GM15510 (cell line): ENCODE results near the gene RREB1.

ENCODE experiments used
- POLR2A ChIP-seq: IDR thresholded peaks from 3 replicates; pipeline ENCODE4 v1.6.1; 2011; ENCODE audit warnings: borderline replicate concordance; ENCODE audit not compliant: insufficient read length; ENCODE audit errors: extremely low read depth

The RREB1 gene

DNA sequence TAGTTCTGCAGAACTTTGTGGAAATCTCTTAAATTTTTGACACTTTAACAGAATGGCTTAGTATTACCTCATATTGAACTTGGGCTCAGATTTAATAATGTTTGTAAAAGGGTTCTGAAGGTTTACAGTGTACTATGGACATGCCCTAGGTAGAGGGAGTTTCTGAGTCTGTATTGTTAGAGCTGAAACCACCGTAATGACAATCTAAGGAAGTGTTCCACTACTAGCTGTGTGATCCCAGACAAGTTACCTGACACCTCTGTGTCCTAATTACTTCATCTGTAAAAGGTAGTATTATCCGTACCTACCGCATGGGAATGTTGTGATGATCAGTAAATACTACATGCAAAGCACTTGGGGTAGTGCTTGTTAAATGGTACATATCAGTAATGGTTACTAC lies 86.9 kb downstream of the RREB1 start:
- TF ChIP-seq POLR2A, result no peak

DNA sequence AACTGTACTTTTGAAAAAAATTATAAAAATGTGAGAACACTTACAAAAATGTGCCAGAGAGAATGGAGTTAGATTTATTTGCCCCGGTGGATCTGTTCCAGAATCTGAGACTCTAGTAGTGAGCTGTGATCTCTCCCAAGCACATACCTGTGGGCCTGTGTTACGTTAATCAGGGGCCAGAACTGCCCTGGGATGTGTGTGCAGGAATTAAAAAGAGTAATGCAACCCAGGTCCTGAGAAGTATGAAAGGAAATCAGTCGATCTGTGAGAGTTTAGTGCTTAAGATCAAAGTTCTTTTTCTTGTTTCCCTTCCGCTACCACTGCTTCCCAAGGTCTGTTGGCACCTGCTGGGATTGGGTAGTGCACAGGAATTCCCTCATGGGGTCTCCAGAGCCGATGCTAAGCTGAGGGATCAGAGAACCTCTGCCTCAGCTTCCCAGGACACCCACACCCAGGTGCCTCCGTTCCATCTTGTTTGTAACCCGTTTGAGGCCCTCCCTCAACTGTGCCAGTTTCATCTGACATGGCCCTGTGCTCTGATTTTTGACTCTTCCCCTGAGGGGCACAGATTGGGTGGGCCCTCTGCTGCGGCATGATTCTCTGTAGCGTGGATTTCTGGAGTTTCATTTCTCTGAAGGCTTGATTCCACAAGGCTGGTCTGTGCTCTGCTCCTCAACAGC lies 87.7 kb downstream of the RREB1 start:
- no peak for TF ChIP-seq POLR2A

DNA sequence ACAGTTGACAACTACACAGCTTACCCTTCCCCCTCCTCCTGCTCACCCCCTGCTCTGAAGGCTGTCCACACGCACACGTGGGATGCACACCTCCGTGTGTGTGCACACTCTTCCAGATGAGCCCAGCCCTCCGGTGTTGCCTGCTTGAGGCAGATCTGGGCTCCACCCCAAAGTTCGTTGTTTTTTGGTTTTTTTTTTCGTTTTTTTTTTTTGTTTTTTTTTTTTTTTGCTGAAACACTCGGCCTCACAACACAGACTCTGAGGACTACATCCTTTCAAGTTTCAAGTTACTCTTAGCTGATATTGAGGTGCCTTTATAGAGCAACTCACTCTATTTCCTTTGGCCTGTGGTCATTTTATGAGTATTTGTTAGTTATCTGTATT lies 88.2 kb downstream of the RREB1 start:
- no peak for TF ChIP-seq POLR2A

DNA sequence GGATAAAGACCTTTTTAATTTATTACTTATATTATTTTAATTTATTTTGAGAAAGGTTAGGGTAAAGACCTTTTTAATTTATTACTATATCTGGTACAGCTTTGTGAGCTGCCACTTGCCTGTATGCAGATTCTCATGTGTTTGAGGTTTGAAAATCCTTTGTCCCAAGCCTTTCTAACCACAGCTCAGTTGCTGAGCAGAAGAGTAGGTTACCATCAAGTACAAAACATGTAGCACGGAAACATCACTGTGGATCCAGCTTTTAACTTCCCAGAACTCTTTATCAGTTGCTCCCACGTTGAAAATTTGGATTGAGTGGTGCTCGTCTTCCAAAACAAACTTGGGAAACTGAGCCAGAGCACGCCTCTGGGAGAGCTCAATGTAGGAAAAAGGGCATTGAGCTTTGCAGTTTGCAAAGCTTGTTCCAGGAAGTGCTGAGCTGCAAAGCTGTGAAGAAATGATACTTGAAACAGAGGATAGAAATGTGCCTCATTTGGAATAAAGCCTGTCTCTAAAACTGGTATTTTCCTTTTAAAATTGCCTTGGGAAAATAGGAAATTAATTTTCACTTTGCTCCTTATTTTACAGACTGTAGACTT lies 89.0 kb downstream of the RREB1 start:
- no peak for TF ChIP-seq POLR2A

DNA sequence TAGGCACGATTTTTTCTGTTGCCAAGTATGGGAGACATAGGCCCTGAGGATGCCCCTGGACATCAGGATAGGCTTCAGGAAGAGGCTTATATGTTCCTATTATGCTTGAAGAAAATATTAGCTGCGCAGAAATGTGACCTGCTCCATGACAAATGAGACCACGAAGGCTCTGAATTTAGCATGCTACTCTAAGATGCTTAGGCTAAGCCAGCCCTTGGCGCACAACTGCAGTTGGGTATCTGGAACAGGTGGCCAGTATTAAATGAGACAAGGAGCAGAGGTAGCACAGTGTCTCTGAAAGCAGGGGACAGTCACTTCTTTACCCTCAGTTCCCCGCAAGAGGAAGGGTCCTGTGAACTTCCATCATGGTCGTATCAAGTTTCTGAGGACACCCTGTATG lies 90.0 kb downstream of the RREB1 start:
- no peak for TF ChIP-seq POLR2A

DNA sequence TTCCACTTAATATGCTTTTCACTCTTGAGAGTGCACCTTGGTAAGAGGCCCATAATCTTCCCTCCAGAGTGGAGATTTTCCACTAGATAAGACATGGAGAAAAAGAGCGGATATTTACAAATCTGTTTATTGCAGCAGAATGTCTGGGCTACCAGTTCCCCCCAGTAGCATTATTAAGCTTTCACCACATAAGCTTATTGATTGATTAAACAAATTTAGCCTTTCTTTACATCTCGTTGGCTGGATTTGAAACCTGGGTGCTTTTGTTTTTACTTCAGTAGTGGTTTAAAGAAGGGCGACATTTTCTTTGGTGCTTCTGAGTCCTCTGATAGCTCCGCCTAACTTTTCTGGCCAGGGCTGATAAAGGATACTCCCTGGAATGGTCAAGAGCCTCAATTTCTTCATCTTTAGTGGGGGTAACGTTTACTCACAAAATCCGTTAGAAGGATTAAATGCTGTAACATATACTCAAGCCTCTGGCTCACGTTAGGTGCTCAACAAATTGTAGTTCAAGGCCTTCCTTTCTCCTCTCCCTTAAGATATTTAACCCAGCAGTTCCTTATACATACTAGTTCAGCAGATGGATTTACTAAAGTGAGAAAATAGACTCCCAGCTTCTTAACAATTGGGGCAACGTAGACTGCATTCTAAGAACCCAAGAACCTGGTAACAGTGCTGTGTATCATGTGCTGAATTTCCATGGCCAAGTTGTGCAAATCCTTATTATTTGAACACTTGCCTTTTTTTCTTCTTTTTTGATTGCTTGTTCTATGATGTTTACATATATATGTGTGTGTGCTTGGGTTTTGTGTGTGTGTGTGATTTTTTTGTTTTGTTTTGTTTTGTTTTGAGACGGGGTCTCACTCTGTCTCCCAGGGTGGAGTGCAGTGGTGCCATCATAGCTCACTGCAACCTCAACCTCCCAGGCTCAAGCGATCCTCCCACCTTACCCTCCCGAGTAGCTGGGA lies 91.4 kb downstream of the RREB1 start:
- no peak for TF ChIP-seq POLR2A

DNA sequence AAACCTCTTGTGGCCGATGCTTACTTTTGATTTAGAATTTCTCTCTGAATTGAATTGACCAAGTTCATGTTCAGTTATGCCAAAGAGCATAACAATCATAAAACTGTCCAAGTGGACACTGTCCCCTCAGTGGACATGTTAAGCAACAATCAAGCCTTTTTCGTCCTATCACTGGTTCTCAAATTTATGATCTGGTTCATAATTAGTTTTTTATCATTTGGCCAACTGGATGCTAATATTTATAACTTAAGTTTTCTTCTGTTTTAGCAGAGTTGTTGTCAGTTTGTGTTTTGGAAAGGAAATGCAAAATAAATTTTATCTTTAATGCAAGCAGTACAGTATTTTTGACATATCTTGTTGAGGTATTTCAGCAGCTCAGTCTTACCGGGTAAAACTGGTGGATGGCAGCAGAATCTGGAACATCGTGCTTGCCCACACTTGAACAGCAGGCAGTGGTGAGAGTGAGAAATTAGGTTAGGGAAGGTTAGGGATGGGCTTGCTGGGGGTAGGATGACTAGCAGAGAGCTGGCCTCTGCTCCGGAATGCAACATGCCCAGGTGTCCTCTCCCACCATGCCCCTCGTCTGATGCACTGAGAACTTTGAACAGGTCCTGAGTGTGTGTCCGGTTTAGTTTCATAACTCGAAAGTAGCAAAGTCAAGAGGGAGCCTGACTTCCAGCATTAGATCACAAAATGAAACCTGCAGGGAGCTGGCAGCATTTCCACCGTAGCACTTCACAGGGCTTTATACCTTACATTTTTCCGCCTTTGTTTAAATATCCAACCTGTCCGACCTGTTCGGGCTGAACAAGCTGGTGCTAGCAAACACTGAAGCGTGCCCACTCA lies 93.1 kb downstream of the RREB1 start:
- TF ChIP-seq POLR2A, result no peak

DNA sequence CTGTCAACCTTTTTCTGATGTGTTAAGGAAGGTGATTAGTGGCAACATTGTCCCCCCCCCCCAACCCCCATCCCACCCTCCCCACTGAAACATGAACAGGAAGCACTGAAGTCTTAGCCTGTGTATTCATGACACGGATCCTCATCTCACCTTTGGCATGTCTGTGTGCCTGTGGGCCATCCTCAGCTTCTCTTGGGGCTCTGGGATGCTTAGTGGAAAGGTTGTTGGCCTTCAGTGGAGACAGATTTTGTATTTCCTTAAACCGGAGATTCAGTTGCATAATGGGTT lies 93.6 kb downstream of the RREB1 start:
- TF ChIP-seq POLR2A, result no peak

DNA sequence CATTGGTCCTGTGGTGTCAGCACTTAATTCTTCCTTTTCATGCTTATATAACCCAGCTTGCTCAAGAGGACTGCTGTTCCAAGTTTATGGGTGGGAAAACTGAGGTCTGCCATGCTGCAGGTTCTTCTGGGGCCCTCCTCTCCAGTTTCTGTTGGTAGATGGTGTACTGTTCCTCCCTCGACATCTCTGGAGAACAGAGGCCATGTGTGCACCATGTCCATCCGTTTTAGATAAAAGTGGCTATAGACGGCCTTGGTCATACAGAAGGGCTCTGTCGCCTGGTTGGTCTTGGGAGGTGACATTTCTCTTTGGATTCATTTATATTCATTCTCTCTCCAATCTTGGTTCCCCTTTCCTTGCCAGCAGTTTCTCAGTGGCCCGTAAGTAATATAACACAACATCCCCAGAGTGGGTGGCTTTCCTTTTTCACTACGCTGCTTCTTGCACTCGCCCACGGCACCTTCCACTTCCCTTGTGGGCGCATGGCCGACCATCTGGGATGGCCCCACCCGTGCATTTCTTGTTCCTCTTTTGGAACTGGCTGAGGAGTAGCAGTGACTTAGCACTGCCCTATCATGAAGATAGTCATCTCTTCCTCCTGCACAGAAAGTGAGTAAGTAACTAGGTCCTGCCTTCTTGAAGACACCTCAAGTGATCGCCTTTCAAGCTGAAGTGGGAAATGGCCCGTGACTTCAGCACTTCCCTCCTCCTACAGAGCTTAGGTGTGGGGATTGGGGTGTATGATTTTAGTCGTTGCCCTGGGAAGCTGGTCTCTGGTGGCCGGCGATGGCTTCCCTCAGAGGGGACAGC lies 94.2 kb downstream of the RREB1 start:
- TF ChIP-seq POLR2A, result no peak

DNA sequence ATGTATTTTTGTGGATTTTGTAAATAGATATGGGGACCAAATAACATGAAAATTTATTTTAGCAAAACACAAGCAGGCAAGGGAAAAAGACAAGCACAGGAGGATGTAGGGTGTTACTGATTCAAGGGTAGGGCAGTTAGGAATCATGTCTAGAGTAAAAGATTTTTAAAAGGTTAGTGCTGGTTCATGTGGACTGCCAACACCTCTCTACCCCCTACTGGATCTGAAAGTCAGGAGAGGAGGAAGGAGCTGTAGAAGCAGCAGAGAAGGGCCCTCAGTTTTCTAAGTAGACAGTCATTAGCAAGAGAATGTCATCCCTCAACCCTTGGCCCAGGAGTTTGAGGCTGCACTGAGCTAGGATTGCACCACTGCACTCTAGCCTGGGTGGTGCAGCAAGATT lies 95.2 kb downstream of the RREB1 start:
- no peak for TF ChIP-seq POLR2A

DNA sequence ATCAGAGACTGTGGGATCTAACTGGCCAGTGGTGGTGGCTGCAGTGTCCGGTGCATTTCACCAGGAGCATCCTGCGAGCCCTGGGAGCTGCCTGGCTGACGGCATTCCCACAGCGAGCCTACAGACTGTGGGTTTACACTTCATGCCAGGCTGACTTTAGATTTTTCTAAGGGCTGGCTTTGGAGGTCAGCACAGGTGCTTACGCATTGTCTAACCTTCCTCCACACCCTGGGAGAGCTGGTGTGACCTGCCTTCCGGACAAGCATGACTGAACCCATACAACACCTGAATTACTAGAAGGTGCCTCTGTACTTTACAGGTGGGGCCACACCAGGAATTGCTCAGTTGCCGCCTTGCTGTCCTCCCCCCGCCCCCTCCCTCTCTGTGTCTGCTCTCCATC lies 96.2 kb downstream of the RREB1 start:
- no peak for TF ChIP-seq POLR2A

DNA sequence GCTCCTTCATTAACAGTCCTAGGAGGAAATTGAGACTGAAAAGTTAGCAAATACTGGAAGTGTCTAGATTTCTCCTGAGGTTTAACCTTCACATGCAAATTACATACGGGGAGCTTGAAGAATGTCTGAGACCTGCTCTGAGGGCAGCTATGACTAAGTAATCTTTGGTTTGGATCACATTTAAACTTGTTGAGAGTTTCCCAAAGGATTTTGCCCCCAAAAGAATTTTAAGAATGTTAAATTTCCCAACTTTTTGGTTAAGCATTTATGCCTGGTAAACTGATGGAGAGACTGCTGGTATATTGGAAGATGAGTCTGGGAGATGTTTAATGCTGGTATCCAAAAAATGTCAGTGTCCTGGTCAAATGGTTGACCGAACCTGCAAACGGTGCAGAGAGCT lies 97.0 kb downstream of the RREB1 start:
- TF ChIP-seq POLR2A, result no peak

DNA sequence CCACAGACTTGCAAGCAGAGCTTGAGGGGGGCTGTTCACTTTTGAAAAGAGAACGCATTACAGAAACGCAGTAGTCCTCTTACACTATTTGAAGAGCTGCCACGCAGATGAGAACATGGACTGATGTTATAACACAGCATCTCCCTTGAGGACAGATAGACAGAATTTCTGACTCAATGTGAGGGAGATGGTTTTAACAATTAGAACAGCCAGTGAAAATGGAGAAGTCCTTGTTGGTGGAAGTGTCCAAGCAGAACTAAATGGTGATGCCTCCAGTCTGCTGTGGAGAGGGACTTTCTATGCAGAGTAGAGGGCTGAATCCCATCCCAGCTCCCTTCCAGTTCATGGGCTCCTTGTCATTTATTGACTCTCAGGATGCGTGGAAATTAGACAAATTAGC lies 100.0 kb downstream of the RREB1 start:
- no peak for TF ChIP-seq POLR2A

DNA sequence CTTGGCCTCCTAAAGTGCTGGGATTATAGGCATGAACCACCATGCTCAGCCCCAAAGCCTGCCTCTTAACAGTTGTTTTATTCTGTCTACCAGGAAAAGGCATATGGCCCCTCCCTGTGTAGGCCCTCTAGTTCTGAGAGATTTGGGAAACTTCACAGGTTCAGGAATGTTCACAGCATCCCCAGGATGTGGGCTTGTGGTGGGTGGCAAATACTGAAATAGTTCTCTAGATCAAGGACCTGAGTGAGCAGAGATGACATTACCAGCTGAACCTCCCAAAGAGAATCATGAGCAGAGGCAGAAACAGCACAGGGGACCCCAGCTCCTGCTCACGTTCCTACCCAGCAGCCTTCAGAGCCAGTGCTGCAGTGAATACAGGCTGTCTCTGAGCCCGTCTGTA lies 105.7 kb downstream of the RREB1 start:
- no peak for TF ChIP-seq POLR2A
